Kidney epithelial cell (primary cell): ENCODE data around the gene BRI3. TPM values are rescaled to one million over a fixed set of nuclear protein-coding genes. Genes with fewer than 3 reads are reported as not detected.

Source experiments
- DNase-seq: peaks from one replicate; pipeline ENCODE4 v3.0.0-alpha.2; 2010; ENCODE audit warnings: low read depth
- H3K27me3 ChIP-seq: 2 replicates; pipeline ENCODE4 v1.6.0; 2011; ENCODE audit warnings: low read length; ENCODE audit not compliant: control insufficient read depth, insufficient read depth
- H3K36me3 ChIP-seq: 2 replicates; pipeline ENCODE4 v1.5.1; 2011; ENCODE audit warnings: low read length; ENCODE audit not compliant: control insufficient read depth, insufficient read depth
- H3K4me3 ChIP-seq: 2 replicates; pipeline ENCODE4 v1.5.1; 2011; ENCODE audit warnings: low read depth, mild to moderate bottlenecking, control low read depth, low read length
- total RNA-seq: library from RNA; depleted of rRNA; stranded (reverse); fragments of >200 nt; gene quantifications from 2 replicates; pipeline ENCODE4 v1.2.3, GENCODE V29; 2015
- TF ChIP-seq, protein P1 (sequence below): IDR thresholded peaks from 2 replicates; pipeline ENCODE4 v1.5.1; 2011; ENCODE audit warnings: mild to moderate bottlenecking, moderate library complexity, low read length, control low read depth, inconsistent platforms; ENCODE audit not compliant: insufficient read depth, poor library complexity, severe bottlenecking

The BRI3 gene
- total RNA-seq, 1 donor from 2014 or later, result 127 TPM

- Histone ChIP-seq H3K36me3 (peaks cover 5% of the 10 kb centered on the region), H3K4me3 (no peak overlapping the region), H3K27me3 (no peaks in the 10 kb centered on the region)
- DNase-seq, result no peak
- TF ChIP-seq, protein P1, sequence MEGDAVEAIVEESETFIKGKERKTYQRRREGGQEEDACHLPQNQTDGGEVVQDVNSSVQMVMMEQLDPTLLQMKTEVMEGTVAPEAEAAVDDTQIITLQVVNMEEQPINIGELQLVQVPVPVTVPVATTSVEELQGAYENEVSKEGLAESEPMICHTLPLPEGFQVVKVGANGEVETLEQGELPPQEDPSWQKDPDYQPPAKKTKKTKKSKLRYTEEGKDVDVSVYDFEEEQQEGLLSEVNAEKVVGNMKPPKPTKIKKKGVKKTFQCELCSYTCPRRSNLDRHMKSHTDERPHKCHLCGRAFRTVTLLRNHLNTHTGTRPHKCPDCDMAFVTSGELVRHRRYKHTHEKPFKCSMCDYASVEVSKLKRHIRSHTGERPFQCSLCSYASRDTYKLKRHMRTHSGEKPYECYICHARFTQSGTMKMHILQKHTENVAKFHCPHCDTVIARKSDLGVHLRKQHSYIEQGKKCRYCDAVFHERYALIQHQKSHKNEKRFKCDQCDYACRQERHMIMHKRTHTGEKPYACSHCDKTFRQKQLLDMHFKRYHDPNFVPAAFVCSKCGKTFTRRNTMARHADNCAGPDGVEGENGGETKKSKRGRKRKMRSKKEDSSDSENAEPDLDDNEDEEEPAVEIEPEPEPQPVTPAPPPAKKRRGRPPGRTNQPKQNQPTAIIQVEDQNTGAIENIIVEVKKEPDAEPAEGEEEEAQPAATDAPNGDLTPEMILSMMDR, result no peak
Measured at GRCh38 chr7:98303176-98303865, 21.8 kb downstream of the BRI3 start.

GRCh38 chr7:98303906-98304305 lies 22.4 kb downstream of the BRI3 start:
- Histone ChIP-seq H3K27me3 (no peaks in the 10 kb centered on the region), H3K36me3 (peaks cover 5% of the 10 kb centered on the region), H3K4me3 (no peak overlapping the region)
- DNase-seq, result no peak
- TF ChIP-seq, protein P1, result no peak

- peaks cover 5% of the 10 kb centered on the region for H3K36me3 ChIP-seq
- H3K27me3 ChIP-seq, result no peaks in the 10 kb centered on the region
- no peak overlapping the region for H3K4me3 ChIP-seq
- DNase-seq, result no peak
- TF ChIP-seq, protein P1, result no peak
Measured at GRCh38 chr7:98305951-98306535, 24.6 kb downstream of the BRI3 start.

DNA sequence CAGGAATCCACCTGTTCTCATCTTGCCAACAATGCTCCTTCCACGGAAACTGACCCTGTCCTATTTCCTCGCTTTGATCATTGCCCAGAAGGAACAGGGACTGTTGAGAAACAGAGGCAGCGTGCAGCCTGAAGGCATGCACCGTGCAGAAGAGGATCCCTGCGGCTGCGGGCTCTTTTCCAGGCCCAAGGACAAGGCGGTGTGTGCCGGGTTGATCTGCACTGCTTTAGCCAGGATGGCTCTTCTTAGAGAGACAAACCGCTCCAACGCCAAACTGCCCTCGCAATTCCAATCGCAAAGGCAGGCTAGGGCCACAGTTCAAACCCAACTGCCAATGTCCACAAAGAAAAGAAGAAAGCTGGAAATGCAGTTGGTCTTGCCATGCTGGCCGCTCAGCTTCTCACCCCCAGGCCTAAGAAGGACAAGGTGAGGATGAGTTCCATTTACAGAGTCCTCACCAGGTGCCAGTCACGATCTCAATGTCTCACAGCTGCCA lies 26.5 kb downstream of the BRI3 start:
- H3K36me3 ChIP-seq, result peaks cover 5% of the 10 kb centered on the region
- no peaks in the 10 kb centered on the region for H3K27me3 ChIP-seq
- no peak for DNase-seq
- TF ChIP-seq, protein P1, result no peak
- H3K4me3 ChIP-seq, result no peak overlapping the region

GRCh38 chr7:98309566-98309965 lies 28.1 kb downstream of the BRI3 start:
- no peak for DNase-seq
- peaks cover 7% of the 10 kb centered on the region for H3K36me3 ChIP-seq
- no peaks in the 10 kb centered on the region for H3K27me3 ChIP-seq
- TF ChIP-seq, protein P1, result no peak
- no peak overlapping the region for H3K4me3 ChIP-seq
